H9 (cell line): ENCODE results near the gene KCND2. TPM values are rescaled to one million over a fixed set of nuclear protein-coding genes. Genes with fewer than 3 reads are reported as not detected.

ENCODE experiments used
- DNase-seq: peaks from one replicate; pipeline ENCODE4 v3.0.0-alpha.2; 2017
- H2AFZ ChIP-seq: one replicate; pipeline ENCODE4 v1.6.1; 2013; ENCODE audit warnings: mild to moderate bottlenecking, low read length, control low read depth, moderate library complexity
- H2AK5ac ChIP-seq: 2 replicates; pipeline ENCODE4 v1.6.1; 2013; ENCODE audit warnings: low read length, control low read depth, mixed read lengths; ENCODE audit not compliant: insufficient read length
- H2BK120ac ChIP-seq: one replicate; pipeline ENCODE4 v1.6.1; 2013; ENCODE audit warnings: low read depth, mild to moderate bottlenecking, low read length, control low read depth, inconsistent platforms; ENCODE audit not compliant: poor library complexity, severe bottlenecking
- H2BK12ac ChIP-seq: 2 replicates; pipeline ENCODE4 v1.6.1; 2013; ENCODE audit warnings: low read length, control low read depth, mixed read lengths, low read depth; ENCODE audit not compliant: insufficient read length
- H2BK15ac ChIP-seq: 2 replicates; pipeline ENCODE4 v1.6.1; 2013; ENCODE audit warnings: low read depth, low read length, control low read depth
- H2BK20ac ChIP-seq: one replicate; pipeline ENCODE4 v1.6.1; 2013; ENCODE audit warnings: low read depth, mild to moderate bottlenecking, low read length, control low read depth, inconsistent platforms; ENCODE audit not compliant: poor library complexity, severe bottlenecking
- H2BK5ac ChIP-seq: 2 replicates; pipeline ENCODE4 v1.6.1; 2013; ENCODE audit warnings: low read length, control low read depth, mixed read lengths; ENCODE audit not compliant: insufficient read length
- H3K14ac ChIP-seq: 2 replicates; pipeline ENCODE4 v1.6.1; 2013; ENCODE audit warnings: low read length, control low read depth; ENCODE audit not compliant: insufficient read depth
- H3K18ac ChIP-seq: 2 replicates; pipeline ENCODE4 v1.6.1; 2013; ENCODE audit warnings: low read depth, mild to moderate bottlenecking, mixed read lengths, low read length, control low read depth; ENCODE audit not compliant: insufficient read length
- H3K23ac ChIP-seq: 2 replicates; pipeline ENCODE4 v1.6.1; 2013; ENCODE audit warnings: low read length, control low read depth, mixed read lengths, low read depth; ENCODE audit not compliant: insufficient read length
- H3K23me2 ChIP-seq: 2 replicates; pipeline ENCODE4 v1.6.1; 2013; ENCODE audit warnings: low read depth, mild to moderate bottlenecking, mixed read lengths, low read length, control low read depth; ENCODE audit not compliant: insufficient read length, poor library complexity, severe bottlenecking
- H3K27ac ChIP-seq: 2 replicates; pipeline ENCODE4 v1.5.1; 2013; ENCODE audit warnings: low read length, control low read depth, mixed read lengths, low read depth; ENCODE audit not compliant: insufficient read length
- H3K27me3 ChIP-seq: 2 replicates; pipeline ENCODE4 v1.6.1; 2013; ENCODE audit warnings: low read length, control low read depth, inconsistent platforms; ENCODE audit not compliant: insufficient read depth
- H3K4ac ChIP-seq: 2 replicates; pipeline ENCODE4 v1.6.1; 2013; ENCODE audit warnings: low read depth, mild to moderate bottlenecking, control low read depth, inconsistent platforms, low read length, moderate library complexity
- H3K4me1 ChIP-seq: 2 replicates; pipeline ENCODE4 v1.6.1; 2013; ENCODE audit warnings: low read length, control low read depth, inconsistent platforms; ENCODE audit not compliant: insufficient read depth
- H3K4me2 ChIP-seq: 2 replicates; pipeline ENCODE4 v1.6.1; 2013; ENCODE audit warnings: low read length, control low read depth, mixed read lengths; ENCODE audit not compliant: insufficient read length, insufficient read depth
- H3K56ac ChIP-seq: 2 replicates; pipeline ENCODE4 v1.6.1; 2013; ENCODE audit warnings: low read depth, mild to moderate bottlenecking, mixed read lengths, low read length, control low read depth; ENCODE audit not compliant: insufficient read length
- H3K79me1 ChIP-seq: 2 replicates; pipeline ENCODE4 v1.6.1; 2013; ENCODE audit warnings: low read depth, mild to moderate bottlenecking, moderate library complexity, low read length, control low read depth, inconsistent platforms; ENCODE audit not compliant: insufficient read depth, poor library complexity, severe bottlenecking
- H3K79me2 ChIP-seq: 2 replicates; pipeline ENCODE4 v1.6.1; 2013; ENCODE audit warnings: low read length, control low read depth, inconsistent platforms; ENCODE audit not compliant: insufficient read depth
- H3K9ac ChIP-seq: 2 replicates; pipeline ENCODE4 v1.6.1; 2013; ENCODE audit warnings: low read length, control low read depth, mixed read lengths; ENCODE audit not compliant: insufficient read length; ENCODE audit errors: extremely low read depth
- H3K9me3 ChIP-seq: one replicate; pipeline ENCODE4 v1.6.1; 2013; ENCODE audit warnings: low read depth, low read length, inconsistent platforms; ENCODE audit not compliant: control insufficient read depth
- H3T11ph ChIP-seq: one replicate; pipeline ENCODE4 v1.6.1; 2013; ENCODE audit warnings: mild to moderate bottlenecking, low read length, control low read depth, inconsistent platforms
- H4K20me1 ChIP-seq: one replicate; pipeline ENCODE4 v1.6.1; 2013; ENCODE audit not compliant: control insufficient read depth, insufficient read length, insufficient read depth
- H4K5ac ChIP-seq: 2 replicates; pipeline ENCODE4 v1.6.1; 2013; ENCODE audit warnings: low read depth, mild to moderate bottlenecking, mixed read lengths, low read length, control low read depth; ENCODE audit not compliant: insufficient read length
- H4K8ac ChIP-seq: replicated peaks from 2 replicates; pipeline ENCODE4 v1.6.1; 2013; ENCODE audit warnings: low read length, control low read depth, mixed read lengths, low read depth; ENCODE audit not compliant: insufficient read length
- H4K91ac ChIP-seq: 2 replicates; pipeline ENCODE4 v1.6.1; 2013; ENCODE audit warnings: low read depth, mild to moderate bottlenecking, moderate library complexity, mixed read lengths, low read length, control low read depth; ENCODE audit not compliant: insufficient read length
- H3K27ac Mint-ChIP-seq, 3 experiments: 2 replicates in 2 of 3; 3 replicates in 1 of 3; pipeline ENCODE4 v1.8.0; 2020 to 2021; ENCODE audit warnings: mixed read lengths in 3 of 3, mild to moderate bottlenecking in 1 of 3, moderate library complexity in 1 of 3
- H3K27me3 Mint-ChIP-seq: 2 replicates; pipeline ENCODE4 v1.8.0; 2021; ENCODE audit warnings: low read depth, mild to moderate bottlenecking, moderate library complexity, mixed read lengths
- H3K36me3 Mint-ChIP-seq, 3 experiments: 2 replicates in 2 of 3; 3 replicates in 1 of 3; pipeline ENCODE4 v1.8.0; 2020 to 2021; ENCODE audit warnings: low read depth in 3 of 3, mixed read lengths in 3 of 3; ENCODE audit not compliant: insufficient read depth in 1 of 3
- H3K4me1 Mint-ChIP-seq, 2 experiments: 2 replicates each; pipeline ENCODE4 v1.8.0; 2020; ENCODE audit warnings: mixed read lengths in 2 of 2
- H3K4me3 Mint-ChIP-seq, 2 experiments: 2 replicates in 1 of 2; 3 replicates in 1 of 2; pipeline ENCODE4 v1.8.0; 2020 to 2021; ENCODE audit warnings: mild to moderate bottlenecking in 2 of 2, mixed read lengths in 2 of 2, moderate library complexity in 1 of 2
- H3K9me3 Mint-ChIP-seq, 2 experiments: 2 replicates in 1 of 2; 3 replicates in 1 of 2; pipeline ENCODE4 v1.8.0; 2020; ENCODE audit warnings: mild to moderate bottlenecking in 2 of 2, mixed read lengths in 2 of 2, moderate library complexity in 1 of 2
- WGBS: extraction: QIAGEN DNeasy Blood & Tissue Kit; methylation state at CpG from one replicate; pipeline ENCODE4 v1.1.7; 2013; ENCODE audit warnings: missing lambda C conversion rate, low lambda C conversion rate, mixed read lengths; ENCODE audit not compliant: insufficient read length; ENCODE audit errors: extremely low coverage; 5-methylcytosine and 5-hydroxymethylcytosine counted together
- total RNA-seq: library from RNA; stranded (reverse); gene quantifications from 2 replicates; pipeline ENCODE4 v1.2.1, GENCODE V29; 2021
- TF ChIP-seq, protein P1 (sequence below): fragments of 200-600 bp; sonication (generic); conservative IDR thresholded peaks from 3 replicates; pipeline ENCODE4 v1.8.0; 2021; ENCODE audit warnings: antibody characterized with exemption, mild to moderate bottlenecking

KCND2 gene
- total RNA-seq, 1 experiment from 2014 or later: 6.4 TPM

GRCh38 chr7:120553491-120553890, 280.5 kb downstream of the KCND2 start:
- no peak overlapping the region for H3K14ac ChIP-seq
- DNase-seq: no peak
- no peak overlapping the region for H2AK5ac ChIP-seq
- H2AFZ ChIP-seq: no peak overlapping the region
- no peak overlapping the region for H2BK20ac ChIP-seq
- H4K5ac ChIP-seq: no peak overlapping the region
- no peak overlapping the region for H2BK120ac ChIP-seq
- Mint-ChIP-seq H3K36me3 (peaks cover 0 to 4% (median 0%) of the 10 kb centered on the region in 3 experiments; a peak in 2 of 7 replicates), H3K27me3 (no peaks in the 10 kb centered on the region), H3K4me1 (peaks cover 30 to 50% of the 10 kb centered on the region in 2 experiments), H3K27ac (no peak overlapping the region), H3K9me3 (no peaks in the 10 kb centered on the region), H3K4me3 (no peak overlapping the region)
- H3K79me1 ChIP-seq: no peaks in the 10 kb centered on the region
- peaks cover 14% of the 10 kb centered on the region for H3K4me1 ChIP-seq
- H2BK12ac ChIP-seq: no peak overlapping the region
- TF ChIP-seq, protein P1, sequence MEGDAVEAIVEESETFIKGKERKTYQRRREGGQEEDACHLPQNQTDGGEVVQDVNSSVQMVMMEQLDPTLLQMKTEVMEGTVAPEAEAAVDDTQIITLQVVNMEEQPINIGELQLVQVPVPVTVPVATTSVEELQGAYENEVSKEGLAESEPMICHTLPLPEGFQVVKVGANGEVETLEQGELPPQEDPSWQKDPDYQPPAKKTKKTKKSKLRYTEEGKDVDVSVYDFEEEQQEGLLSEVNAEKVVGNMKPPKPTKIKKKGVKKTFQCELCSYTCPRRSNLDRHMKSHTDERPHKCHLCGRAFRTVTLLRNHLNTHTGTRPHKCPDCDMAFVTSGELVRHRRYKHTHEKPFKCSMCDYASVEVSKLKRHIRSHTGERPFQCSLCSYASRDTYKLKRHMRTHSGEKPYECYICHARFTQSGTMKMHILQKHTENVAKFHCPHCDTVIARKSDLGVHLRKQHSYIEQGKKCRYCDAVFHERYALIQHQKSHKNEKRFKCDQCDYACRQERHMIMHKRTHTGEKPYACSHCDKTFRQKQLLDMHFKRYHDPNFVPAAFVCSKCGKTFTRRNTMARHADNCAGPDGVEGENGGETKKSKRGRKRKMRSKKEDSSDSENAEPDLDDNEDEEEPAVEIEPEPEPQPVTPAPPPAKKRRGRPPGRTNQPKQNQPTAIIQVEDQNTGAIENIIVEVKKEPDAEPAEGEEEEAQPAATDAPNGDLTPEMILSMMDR: no peak
- H2BK5ac ChIP-seq: no peak overlapping the region
- WGBS: no CpG with 5 or more reads among the region's 1 CpG
- no peak overlapping the region for H3K18ac ChIP-seq
- H3K4ac ChIP-seq: no peak overlapping the region
- no peaks in the 10 kb centered on the region for H3K23me2 ChIP-seq
- H4K91ac ChIP-seq: no peak overlapping the region
- H3K27ac ChIP-seq: no peak overlapping the region
- no peak overlapping the region for H3K4me2 ChIP-seq
- H4K20me1 ChIP-seq: no peaks in the 10 kb centered on the region
- no peak overlapping the region for H3K9ac ChIP-seq
- H4K8ac ChIP-seq: no peak overlapping the region
- H3K27me3 ChIP-seq: no peaks in the 10 kb centered on the region
- H3K9me3 ChIP-seq: no peaks in the 10 kb centered on the region
- H3K79me2 ChIP-seq: no peaks in the 10 kb centered on the region
- H3K23ac ChIP-seq: no peak overlapping the region
- H2BK15ac ChIP-seq: no peak overlapping the region
- no peak overlapping the region for H3T11ph ChIP-seq
- no peak overlapping the region for H3K56ac ChIP-seq
